ENCODE results near the gene PRRT2. TPM values are rescaled to one million over a fixed set of nuclear protein-coding genes. Genes with fewer than 3 reads are reported as not detected.

Gene PRRT2
- total RNA-seq, 4 donors from 2014 or later = 3.6 to 11.2 (median 6.7) TPM

DNA sequence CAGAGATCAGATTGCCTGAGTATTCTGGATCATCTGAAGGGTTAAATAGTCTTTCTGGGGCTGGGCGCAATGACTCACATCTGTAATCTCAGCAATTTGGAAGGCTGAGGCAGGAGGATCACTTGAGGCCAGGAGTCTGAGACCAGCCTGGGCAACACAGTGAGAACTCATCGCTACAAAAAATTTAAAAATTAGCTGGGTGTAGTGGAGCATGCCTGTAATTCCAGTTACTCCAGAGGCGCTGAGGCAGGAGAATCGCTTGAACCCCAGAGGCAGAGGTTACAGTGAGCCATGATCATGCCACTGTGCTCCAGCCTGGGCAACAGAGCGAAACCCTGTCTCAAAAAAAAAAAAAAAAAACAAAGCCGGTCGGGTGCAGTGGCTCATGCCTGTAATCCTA, 23.9 kb downstream of the PRRT2 start:
- Histone ChIP-seq H3K9me3 (no peaks in the 10 kb centered on the region), H3K4me1 (peaks cover 0 to 5% (median 0%) of the 10 kb centered on the region in 4 donors), H3K27me3 (no peaks in the 10 kb centered on the region), H3K27ac (replicated peaks in 1 of 4) (no peak overlapping the region), H3K36me3 (peaks cover 75 to 98% (median 91%) of the 10 kb centered on the region in 4 donors), H3K4me3 (no peak overlapping the region)
- TF ChIP-seq, protein P1, sequence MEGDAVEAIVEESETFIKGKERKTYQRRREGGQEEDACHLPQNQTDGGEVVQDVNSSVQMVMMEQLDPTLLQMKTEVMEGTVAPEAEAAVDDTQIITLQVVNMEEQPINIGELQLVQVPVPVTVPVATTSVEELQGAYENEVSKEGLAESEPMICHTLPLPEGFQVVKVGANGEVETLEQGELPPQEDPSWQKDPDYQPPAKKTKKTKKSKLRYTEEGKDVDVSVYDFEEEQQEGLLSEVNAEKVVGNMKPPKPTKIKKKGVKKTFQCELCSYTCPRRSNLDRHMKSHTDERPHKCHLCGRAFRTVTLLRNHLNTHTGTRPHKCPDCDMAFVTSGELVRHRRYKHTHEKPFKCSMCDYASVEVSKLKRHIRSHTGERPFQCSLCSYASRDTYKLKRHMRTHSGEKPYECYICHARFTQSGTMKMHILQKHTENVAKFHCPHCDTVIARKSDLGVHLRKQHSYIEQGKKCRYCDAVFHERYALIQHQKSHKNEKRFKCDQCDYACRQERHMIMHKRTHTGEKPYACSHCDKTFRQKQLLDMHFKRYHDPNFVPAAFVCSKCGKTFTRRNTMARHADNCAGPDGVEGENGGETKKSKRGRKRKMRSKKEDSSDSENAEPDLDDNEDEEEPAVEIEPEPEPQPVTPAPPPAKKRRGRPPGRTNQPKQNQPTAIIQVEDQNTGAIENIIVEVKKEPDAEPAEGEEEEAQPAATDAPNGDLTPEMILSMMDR (IDR thresholded peaks at IDR 0.05) = no peak
- TF ChIP-seq POLR2AphosphoS5 (IDR thresholded peaks at IDR 0.05) = no peak
- no peak for TF ChIP-seq EP300 (IDR thresholded peaks at IDR 0.05)
- TF ChIP-seq POLR2A (IDR thresholded peaks at IDR 0.05; ENCODE audit: low read depth) = no peak
- no peak for DNase-seq (ENCODE audit: extremely low spot score)
- intact Hi-C loops (cut with DNase I) = no loop called here
- WGBS = 88% methylated on average over 7 of the region's 7 CpGs

DNA sequence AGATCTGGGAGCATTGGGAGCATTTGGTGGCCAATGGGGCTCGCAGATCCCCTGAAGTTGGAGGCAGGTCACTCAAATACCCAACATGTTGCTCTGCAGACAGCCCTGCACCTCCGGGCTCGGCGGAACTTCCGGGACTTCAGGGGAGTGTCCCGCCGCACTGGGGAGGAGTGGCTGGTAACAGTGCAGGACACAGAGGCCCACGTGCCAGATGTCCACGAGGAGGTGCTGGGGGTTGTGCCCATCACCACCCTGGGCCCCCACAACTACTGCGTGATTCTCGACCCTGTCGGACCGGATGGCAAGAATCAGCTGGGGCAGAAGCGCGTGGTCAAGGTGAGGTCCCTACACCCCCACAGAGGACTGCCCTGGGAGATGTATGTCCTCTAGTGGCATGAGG, 24.6 kb downstream of the PRRT2 start:
- Histone ChIP-seq H3K4me3 (no peak overlapping the region), H3K27me3 (no peaks in the 10 kb centered on the region), H3K27ac (replicated peaks in 1 of 4) (no peak overlapping the region), H3K4me1 (peaks cover 0 to 5% (median 0%) of the 10 kb centered on the region in 4 donors), H3K36me3 (peaks cover 75 to 98% (median 92%) of the 10 kb centered on the region in 4 donors), H3K9me3 (no peaks in the 10 kb centered on the region)
- DNase-seq (ENCODE audit: extremely low spot score) = no peak
- intact Hi-C loops (cut with DNase I) = no loop called here
- TF ChIP-seq POLR2AphosphoS5 (IDR thresholded peaks at IDR 0.05) = no peak
- no peak for TF ChIP-seq EP300 (IDR thresholded peaks at IDR 0.05)
- TF ChIP-seq, protein P1 (IDR thresholded peaks at IDR 0.05) = no peak
- no peak for TF ChIP-seq POLR2A (IDR thresholded peaks at IDR 0.05; ENCODE audit: low read depth)
- WGBS = 86% methylated on average over 12 of the region's 15 CpGs

DNA sequence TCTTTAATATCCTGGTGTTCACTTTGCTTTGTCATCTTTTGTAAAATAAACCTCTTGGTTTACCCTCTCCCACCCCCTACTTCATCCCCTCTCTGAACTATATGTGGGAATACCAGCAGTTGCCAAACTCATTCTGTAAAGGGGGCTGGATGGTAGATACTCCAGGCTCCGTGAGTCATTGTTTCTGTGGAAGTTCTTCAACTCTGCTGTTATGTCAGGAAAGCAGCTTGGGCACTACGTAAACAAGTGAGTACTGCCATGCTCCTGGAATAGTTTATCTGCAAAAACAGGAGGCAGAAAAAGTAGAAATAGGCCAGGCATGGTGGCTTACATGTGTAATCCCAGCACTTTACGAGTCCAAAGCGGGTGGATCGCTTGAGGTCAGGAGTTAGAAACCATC, 25.8 kb downstream of the PRRT2 start:
- Histone ChIP-seq H3K27me3 (no peaks in the 10 kb centered on the region), H3K27ac (replicated peaks in 1 of 4) (no peak overlapping the region), H3K36me3 (peaks cover 70 to 98% (median 92%) of the 10 kb centered on the region in 4 donors), H3K4me3 (no peak overlapping the region), H3K9me3 (no peaks in the 10 kb centered on the region), H3K4me1 (peaks cover 0 to 5% (median 0%) of the 10 kb centered on the region in 4 donors)
- intact Hi-C loops (cut with DNase I) = no loop called here
- no peak for DNase-seq (ENCODE audit: extremely low spot score)
- TF ChIP-seq POLR2AphosphoS5 (IDR thresholded peaks at IDR 0.05) (no peak), EP300 (IDR thresholded peaks at IDR 0.05) (no peak), POLR2A (IDR thresholded peaks at IDR 0.05; ENCODE audit: low read depth) (no peak)
- TF ChIP-seq, protein P1 (IDR thresholded peaks at IDR 0.05) = no peak
- 88% methylated on average over 5 of the region's 5 CpGs for WGBS

DNA sequence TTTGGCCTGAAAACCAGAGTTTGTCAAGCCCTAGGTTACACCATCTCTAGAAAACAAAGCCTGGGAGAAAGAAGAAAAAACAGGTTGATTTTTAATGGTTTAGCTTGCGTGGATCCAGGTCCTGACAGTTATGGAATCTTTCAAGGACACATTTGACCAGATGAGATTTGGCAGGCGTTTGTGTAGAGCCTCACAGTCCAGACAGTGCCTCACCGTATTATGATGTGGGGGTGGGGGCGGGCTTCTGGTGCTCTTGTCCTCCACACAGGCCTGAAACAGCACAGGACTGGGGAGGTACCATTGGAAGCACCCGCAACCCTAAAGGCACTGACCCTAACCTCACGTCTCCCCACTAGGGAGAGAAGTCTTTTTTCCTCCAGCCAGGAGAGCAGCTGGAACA, 27.8 kb downstream of the PRRT2 start:
- Histone ChIP-seq H3K4me3 (no peak overlapping the region), H3K4me1 (peaks cover 0 to 9% (median 3%) of the 10 kb centered on the region in 4 donors), H3K27me3 (no peaks in the 10 kb centered on the region), H3K27ac (replicated peaks in 1 of 4) (no peak overlapping the region), H3K36me3 (peaks cover 62 to 97% (median 89%) of the 10 kb centered on the region in 4 donors), H3K9me3 (no peaks in the 10 kb centered on the region)
- intact Hi-C loops (cut with DNase I) = no loop called here
- TF ChIP-seq POLR2A (IDR thresholded peaks at IDR 0.05; ENCODE audit: low read depth) (no peak), POLR2AphosphoS5 (IDR thresholded peaks at IDR 0.05) (no peak), EP300 (IDR thresholded peaks at IDR 0.05) (no peak)
- TF ChIP-seq, protein P1 (IDR thresholded peaks at IDR 0.05) = no peak
- DNase-seq (ENCODE audit: extremely low spot score) = no peak
- 55% methylated on average over 3 of the region's 6 CpGs for WGBS

DNA sequence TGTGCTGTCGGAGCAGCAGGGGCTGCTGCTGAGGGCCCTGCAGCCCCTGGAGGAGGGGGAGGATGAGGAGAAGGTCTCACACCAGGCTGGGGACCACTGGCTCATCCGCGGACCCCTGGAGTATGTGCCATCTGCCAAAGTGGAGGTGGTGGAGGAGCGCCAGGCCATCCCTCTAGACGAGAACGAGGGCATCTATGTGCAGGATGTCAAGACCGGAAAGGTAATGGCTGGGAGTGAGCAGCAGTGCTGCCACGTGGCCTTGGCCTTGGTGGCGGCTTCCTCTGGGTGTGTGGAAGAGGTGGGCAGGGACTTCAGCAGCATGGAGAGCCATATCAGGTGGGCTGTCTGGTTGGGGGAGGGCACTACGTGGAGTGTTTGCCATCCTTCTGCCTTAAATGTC, 28.2 kb downstream of the PRRT2 start:
- Histone ChIP-seq H3K36me3 (peaks cover 63 to 97% (median 89%) of the 10 kb centered on the region in 4 donors), H3K27ac (replicated peaks in 1 of 4) (no peak overlapping the region), H3K9me3 (no peaks in the 10 kb centered on the region), H3K4me3 (no peak overlapping the region), H3K27me3 (no peaks in the 10 kb centered on the region), H3K4me1 (peaks cover 0 to 11% (median 5%) of the 10 kb centered on the region in 4 donors)
- DNase-seq (ENCODE audit: extremely low spot score) = no peak
- WGBS = 86% methylated on average over 10 of the region's 10 CpGs
- intact Hi-C loops (cut with DNase I) = no loop called here
- TF ChIP-seq POLR2A (IDR thresholded peaks at IDR 0.05; ENCODE audit: low read depth) (no peak), EP300 (IDR thresholded peaks at IDR 0.05) (no peak), POLR2AphosphoS5 (IDR thresholded peaks at IDR 0.05) (no peak)
- TF ChIP-seq, protein P1 (IDR thresholded peaks at IDR 0.05) = no peak
